Pancreas (tissue), 10 donors: ENCODE data around the gene VIPR1. TPM values are rescaled to one million over a fixed set of nuclear protein-coding genes. Genes with fewer than 3 reads are reported as not detected.

ENCODE experiments used
- ATAC-seq, 4 donors: fragments of 200-7000 bp; cut with Tn5 transposase; one replicate each; pipeline versions ENCODE4 v1.8.0 to v1.9.1; 2020; ENCODE audit warnings: mild to moderate bottlenecking in 4 of 4, moderate library complexity in 4 of 4
- DNase-seq, 6 donors: peaks; one replicate each; pipeline ENCODE4 v3.0.0-alpha.2; 2020
- FAIRE-seq: peaks from 2 replicates; lab custom pipeline; 2012; peaks lifted over from hg19 to GRCh38; lab: Jason Lieb, UNC
- H3K27ac ChIP-seq, 4 donors: fragments of 200-600 bp; sonication (generic); 1 replicate in 3 of 4; 2 replicates in 1 of 4; pipeline versions ENCODE4 v1.5.0 to v1.8.0; 2020
- H3K27me3 ChIP-seq, 4 donors: fragments of 200-600 bp; one replicate each; pipeline ENCODE4 v1.8.0; 2021
- H3K36me3 ChIP-seq, 3 donors: fragments of 200-600 bp; sonication (generic) in 1 of 3; one replicate each; pipeline versions ENCODE4 v1.5.0 to v1.8.0; 2020 to 2021
- H3K4me1 ChIP-seq, 3 donors: fragments of 200-600 bp; one replicate each; pipeline ENCODE4 v1.8.0; 2021
- H3K4me3 ChIP-seq, 4 donors: fragments of 200-600 bp; sonication (generic) in 2 of 4; one replicate each; pipeline versions ENCODE4 v1.5.0 to v1.8.0; 2020 to 2021
- H3K9me3 ChIP-seq, 4 donors: fragments of 200-600 bp; one replicate each; pipeline ENCODE4 v1.8.0; 2021
- WGBS, 2 donors: extraction: QIAGEN DNeasy Blood & Tissue Kit; methylation state at CpG; one replicate each; pipeline ENCODE4 v1.1.7; 2013; 5-methylcytosine and 5-hydroxymethylcytosine counted together
- intact Hi-C, 3 donors: fragments of 100-400 bp; cut with DNase I; formaldehyde crosslinking; loops; one replicate each; pipeline versions ENCODE4 v1.11.1 to v1.14.2; 2022
- polyA plus RNA-seq, 2 donors: library from polyadenylated mRNA; stranded (reverse); fragments of 200-250 nt; gene quantifications; one replicate each; pipeline ENCODE4 v1.2.3, GENCODE V29; 2013
- total RNA-seq, 6 donors: library from RNA; stranded (reverse); fragmentation: NEBNext Ultra II Directional in 4 of 6; extraction: Animal tissue kit (Norgen Biotek cat#: 25700) in 4 of 6; gene quantifications; one replicate each; pipeline versions ENCODE4 v1.2.1 to v1.2.4, GENCODE V29; 2021 to 2023
- TF ChIP-seq, protein P1 (sequence below), 4 donors: fragments of 200-600 bp; sonication (generic) in 3 of 4; IDR thresholded peaks; one replicate each; pipeline versions ENCODE4 v1.5.0 to v1.8.0; 2021; ENCODE audit warnings: antibody characterized with exemption in 4 of 4
- donor health status: healthy with polysubstance abuse.
- donor health status: DM: no; HTN: no; CAD: no; lungs with moderate emphysema.
- donor health status: DM: no; HTN: no; CAD: no.
- donor health status: control.
- donor health status: control.
- donor health status: Bipolar disorder and iron deficiency.
- donor health status: DM: yes; HTN: yes; CAD: no.
- donor health status: DM: no; HTN: no; CAD: no.
- donor health status: DM: no; HTN: no; CAD: no.
- donor health status: DM: yes; HTN: yes; CAD: no.

The VIPR1 gene
- total and polyA plus RNA-seq, 8 donors, result 0.47 to 10.6 (median 2.1) TPM

DNA sequence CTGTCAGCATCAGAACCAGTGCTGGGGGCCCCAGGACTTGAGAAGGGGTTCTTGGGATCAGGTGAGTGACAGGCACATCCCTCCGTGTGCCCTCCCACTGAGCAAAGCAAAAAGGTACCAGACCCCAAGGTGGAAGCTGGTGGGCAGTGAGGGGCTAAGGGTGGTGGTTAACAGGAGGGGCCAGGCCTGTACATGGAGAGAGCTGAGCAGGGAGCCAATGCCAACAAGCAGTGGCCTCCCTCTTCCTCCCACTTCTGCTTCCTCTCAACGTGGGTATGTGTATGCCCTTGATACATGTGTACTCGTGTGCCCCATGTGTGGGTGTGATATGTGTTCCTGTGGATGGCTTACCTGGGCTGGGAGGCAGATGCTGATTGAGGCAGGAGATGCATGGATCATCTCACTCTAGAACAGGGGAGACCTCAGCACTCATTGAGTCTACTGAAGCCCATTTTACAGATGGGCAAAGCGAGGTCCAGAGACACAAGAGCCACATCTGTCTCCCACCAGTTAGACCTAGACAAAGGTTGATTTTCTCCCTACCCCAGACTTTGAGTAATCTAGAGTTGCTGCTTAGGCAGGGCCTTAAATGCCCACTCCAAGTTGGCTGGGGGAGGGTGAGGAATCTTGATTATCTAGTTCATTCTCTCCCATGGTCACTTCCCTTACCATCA is 945 bp downstream of the VIPR1 start:
- peaks cover 0 to 6% (median 5%) of the 10 kb centered on the region in 3 donors for H3K4me1 ChIP-seq
- H3K27me3 ChIP-seq, result peaks cover 0 to 3% (median 0%) of the 10 kb centered on the region in 4 donors
- TF ChIP-seq, protein P1, sequence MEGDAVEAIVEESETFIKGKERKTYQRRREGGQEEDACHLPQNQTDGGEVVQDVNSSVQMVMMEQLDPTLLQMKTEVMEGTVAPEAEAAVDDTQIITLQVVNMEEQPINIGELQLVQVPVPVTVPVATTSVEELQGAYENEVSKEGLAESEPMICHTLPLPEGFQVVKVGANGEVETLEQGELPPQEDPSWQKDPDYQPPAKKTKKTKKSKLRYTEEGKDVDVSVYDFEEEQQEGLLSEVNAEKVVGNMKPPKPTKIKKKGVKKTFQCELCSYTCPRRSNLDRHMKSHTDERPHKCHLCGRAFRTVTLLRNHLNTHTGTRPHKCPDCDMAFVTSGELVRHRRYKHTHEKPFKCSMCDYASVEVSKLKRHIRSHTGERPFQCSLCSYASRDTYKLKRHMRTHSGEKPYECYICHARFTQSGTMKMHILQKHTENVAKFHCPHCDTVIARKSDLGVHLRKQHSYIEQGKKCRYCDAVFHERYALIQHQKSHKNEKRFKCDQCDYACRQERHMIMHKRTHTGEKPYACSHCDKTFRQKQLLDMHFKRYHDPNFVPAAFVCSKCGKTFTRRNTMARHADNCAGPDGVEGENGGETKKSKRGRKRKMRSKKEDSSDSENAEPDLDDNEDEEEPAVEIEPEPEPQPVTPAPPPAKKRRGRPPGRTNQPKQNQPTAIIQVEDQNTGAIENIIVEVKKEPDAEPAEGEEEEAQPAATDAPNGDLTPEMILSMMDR (IDR thresholded peaks at IDR 0.05), result no peak
- ATAC-seq (no peak), DNase-seq (peak in 1 of 6 donors; percentile 5), FAIRE-seq (no peak)
- H3K27ac ChIP-seq, result no peak overlapping the region
- no peaks in the 10 kb centered on the region for H3K36me3 ChIP-seq
- intact Hi-C loops, result no loop called here
- peak overlapping the region in 2 of 4 donors; percentile 40 to 45 for H3K4me3 ChIP-seq
- no peaks in the 10 kb centered on the region for H3K9me3 ChIP-seq
- WGBS, 2 donors, result 75 to 77% methylated on average over 4 of the region's 4 CpGs

DNA sequence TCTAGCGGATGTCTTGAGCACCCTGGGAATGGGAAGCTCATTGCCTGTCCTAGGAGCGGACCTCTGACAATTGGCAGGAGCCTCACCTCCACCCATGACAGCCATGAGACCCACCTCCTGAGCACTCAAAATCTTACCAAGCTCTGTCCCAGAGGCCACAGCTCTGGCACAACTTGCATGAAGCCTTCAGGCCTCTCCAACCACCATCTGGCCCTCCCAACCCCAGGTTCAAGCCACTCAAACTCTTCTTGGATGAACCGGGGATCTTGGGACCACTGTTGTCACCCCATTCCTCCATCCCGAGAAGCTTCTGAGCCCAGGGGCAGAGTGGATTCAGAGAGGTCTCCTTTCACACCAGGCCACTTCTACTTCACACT is 1.5 kb downstream of the VIPR1 start:
- no peak for FAIRE-seq
- WGBS, 2 donors, result 93 to 99% methylated on average over 4 of the region's 4 CpGs
- no peak overlapping the region for H3K4me3 ChIP-seq
- no peaks in the 10 kb centered on the region for H3K36me3 ChIP-seq
- H3K27me3 ChIP-seq, result peaks cover 0 to 3% (median 0%) of the 10 kb centered on the region in 4 donors
- no peak overlapping the region for H3K27ac ChIP-seq
- peak in 2 of 6 donors; percentile 11 to 34 for DNase-seq
- ATAC-seq, result no peak
- intact Hi-C loops, result no loop called here
- H3K4me1 ChIP-seq, result peaks cover 0 to 6% (median 5%) of the 10 kb centered on the region in 3 donors
- H3K9me3 ChIP-seq, result no peaks in the 10 kb centered on the region
- TF ChIP-seq, protein P1 (IDR thresholded peaks at IDR 0.05), result no peak

DNA sequence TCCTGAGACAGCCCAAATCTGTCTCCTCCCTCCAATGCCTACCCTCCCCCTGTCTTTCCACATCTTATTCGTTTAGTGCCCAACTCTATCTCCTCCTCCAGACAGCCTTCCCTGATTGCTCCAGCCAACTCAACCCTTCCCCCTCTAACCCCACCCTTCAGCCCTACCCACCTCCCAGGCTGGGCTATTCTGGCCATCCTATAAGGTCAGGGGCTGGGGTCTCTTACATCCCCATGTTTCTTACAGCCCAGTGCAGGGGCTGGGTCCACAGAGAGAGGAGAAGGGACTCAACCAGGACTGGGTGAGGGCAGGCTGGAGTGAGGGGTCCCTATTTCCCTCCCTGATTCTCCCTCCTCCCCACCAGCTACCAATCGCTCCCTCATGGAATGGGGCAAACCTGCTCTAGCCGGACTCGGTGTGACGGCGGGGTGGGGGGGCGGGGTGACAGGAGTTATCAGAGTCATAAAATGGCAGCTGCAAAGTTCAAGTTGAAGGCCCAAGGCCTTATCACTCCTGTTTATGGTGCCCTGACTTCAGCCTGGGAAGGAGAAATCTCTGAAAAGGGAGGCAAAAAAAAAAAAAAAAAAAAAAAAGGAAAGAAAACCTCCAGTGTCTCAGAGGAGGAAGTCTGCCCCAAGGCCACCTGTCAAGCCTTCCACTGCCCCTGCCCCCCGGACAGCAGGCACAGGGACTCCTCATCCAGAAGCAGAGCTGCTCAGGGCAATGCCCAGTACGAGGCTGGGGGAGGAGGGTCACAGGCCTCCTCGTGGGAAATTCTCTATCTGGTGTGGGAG is 2.1 kb downstream of the VIPR1 start:
- intact Hi-C loops, result no loop called here
- Histone ChIP-seq H3K9me3 (no peaks in the 10 kb centered on the region), H3K27me3 (peaks cover 0 to 3% (median 0%) of the 10 kb centered on the region in 4 donors), H3K4me3 (no peak overlapping the region), H3K36me3 (no peaks in the 10 kb centered on the region), H3K27ac (no peak overlapping the region), H3K4me1 (peaks cover 0 to 6% (median 5%) of the 10 kb centered on the region in 3 donors)
- peak in 2 of 6 donors; percentile 8 to 37 for DNase-seq
- TF ChIP-seq, protein P1 (IDR thresholded peaks at IDR 0.05), result no peak
- FAIRE-seq, result no peak
- 76 to 79% methylated on average over 10 of the region's 10 CpGs for WGBS, 2 donors
- no peak for ATAC-seq

DNA sequence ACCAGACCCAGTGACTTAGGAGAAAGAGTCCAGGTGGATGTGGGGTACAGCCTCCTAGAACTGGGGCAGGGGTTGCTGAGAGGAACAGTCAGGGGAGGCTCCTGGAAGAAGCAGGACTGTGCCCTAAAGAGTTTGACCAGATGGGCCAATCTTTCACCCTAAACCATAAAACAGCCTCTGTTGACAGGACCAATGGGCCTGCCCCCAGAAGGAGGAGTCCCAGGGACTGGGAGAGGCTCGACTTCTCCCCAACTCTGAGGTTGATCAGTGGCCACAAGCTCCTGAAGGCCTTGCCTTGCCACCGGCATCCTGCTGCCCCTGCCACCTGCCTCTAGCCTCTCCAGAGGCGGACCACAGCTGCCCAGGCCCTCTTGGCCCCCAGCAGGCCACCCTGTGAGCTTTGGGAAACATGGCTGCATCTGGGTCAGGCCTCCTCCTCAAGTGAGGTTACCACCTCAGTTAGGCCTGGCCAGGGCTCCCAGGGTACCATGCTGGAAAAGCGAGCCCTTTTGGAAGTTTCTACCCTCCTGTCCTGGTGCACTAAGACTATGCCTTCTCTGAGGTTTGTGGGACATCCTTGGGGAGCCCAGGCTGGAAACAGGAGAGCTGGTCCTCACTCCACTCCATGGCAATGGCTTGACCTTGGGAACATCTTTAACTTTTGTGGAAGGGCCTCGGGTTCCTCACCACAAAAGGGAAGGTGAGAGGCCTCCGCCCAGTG is 2.8 kb downstream of the VIPR1 start:
- peaks cover 0 to 6% (median 5%) of the 10 kb centered on the region in 3 donors for H3K4me1 ChIP-seq
- ATAC-seq (no peak), FAIRE-seq (no peak), DNase-seq (peak in 2 of 6 donors; percentile 11 to 42)
- intact Hi-C loops, result no loop called here
- no peak overlapping the region for H3K27ac ChIP-seq
- TF ChIP-seq, protein P1 (IDR thresholded peaks at IDR 0.05), result no peak
- H3K27me3 ChIP-seq, result peaks cover 0 to 3% (median 0%) of the 10 kb centered on the region in 4 donors
- no peak overlapping the region for H3K4me3 ChIP-seq
- no peaks in the 10 kb centered on the region for H3K9me3 ChIP-seq
- no peaks in the 10 kb centered on the region for H3K36me3 ChIP-seq
- 91 to 97% methylated on average over 6 of the region's 6 CpGs for WGBS, 2 donors
